DOHH2 (cell line): ENCODE results near the gene FAM181A.

Experiments
- H3F3A ChIP-seq: fragments of 200-600 bp; sonication (generic), shearing (Covaris generic); 2 replicates; pipeline ENCODE4 v1.6.0; 2016; ENCODE audit warnings: antibody characterized with exemption, mild to moderate bottlenecking; ENCODE audit not compliant: control insufficient read depth, insufficient read depth
- H3K27ac ChIP-seq: fragments of 200-600 bp; sonication (generic); 2 replicates; pipeline ENCODE4 v1.5.1; 2014; ENCODE audit warnings: low read depth, mild to moderate bottlenecking, low read length, moderate library complexity
- H3K27me3 ChIP-seq: fragments of 200-600 bp; sonication (generic); 2 replicates; pipeline ENCODE4 v1.6.1; 2014; ENCODE audit warnings: mild to moderate bottlenecking, low read length, mixed read lengths; ENCODE audit not compliant: control insufficient read depth
- H3K36me3 ChIP-seq: fragments of 200-600 bp; sonication (generic); 2 replicates; pipeline ENCODE4 v1.6.1; 2014; ENCODE audit warnings: mild to moderate bottlenecking, low read length, moderate library complexity, mixed read lengths; ENCODE audit not compliant: control insufficient read depth
- H3K4me1 ChIP-seq: fragments of 200-600 bp; sonication (generic); 2 replicates; pipeline ENCODE4 v1.6.1; 2014; ENCODE audit warnings: mild to moderate bottlenecking, low read length, mixed read lengths; ENCODE audit not compliant: control insufficient read depth
- H3K4me2 ChIP-seq: fragments of 200-600 bp; sonication (generic); 2 replicates; pipeline ENCODE4 v1.6.0; 2014; ENCODE audit warnings: mild to moderate bottlenecking, low read length, moderate library complexity
- H3K4me3 ChIP-seq: fragments of 200-600 bp; sonication (generic); 2 replicates; pipeline ENCODE4 v1.5.1; 2014; ENCODE audit warnings: mild to moderate bottlenecking, low read length, mixed read lengths
- H3K79me2 ChIP-seq: fragments of 200-600 bp; sonication (generic); 2 replicates; pipeline ENCODE4 v1.6.1; 2014; ENCODE audit warnings: mild to moderate bottlenecking, low read length, mixed read lengths; ENCODE audit not compliant: control insufficient read depth
- H3K9me2 ChIP-seq: fragments of 200-600 bp; sonication (generic); replicated peaks from 2 replicates; pipeline ENCODE4 v1.6.1; 2014; ENCODE audit warnings: mild to moderate bottlenecking, low read length, mixed read lengths; ENCODE audit not compliant: control insufficient read depth
- H3K9me3 ChIP-seq: fragments of 200-600 bp; sonication (generic); 2 replicates; pipeline ENCODE4 v1.6.1; 2014; ENCODE audit warnings: antibody characterized with exemption, low read length, mixed read lengths; ENCODE audit not compliant: control insufficient read depth, insufficient read depth
- H4K20me1 ChIP-seq: fragments of 200-600 bp; sonication (generic); 2 replicates; pipeline ENCODE4 v1.6.0; 2014; ENCODE audit warnings: low read depth, mild to moderate bottlenecking, antibody characterized with exemption, low read length, moderate library complexity; ENCODE audit not compliant: control insufficient read depth, insufficient read depth
- CTCF ChIP-seq: fragments of 200-600 bp; sonication (generic); IDR thresholded peaks from one replicate; pipeline ENCODE4 v1.5.1; 2014; ENCODE audit warnings: antibody characterized with exemption, mild to moderate bottlenecking, low read depth, low read length; ENCODE audit not compliant: poor library complexity, severe bottlenecking
- EZH2phosphoT487 ChIP-seq: fragments of 200-600 bp; sonication (generic); IDR thresholded peaks from 2 replicates; pipeline ENCODE4 v1.6.1; 2017; ENCODE audit warnings: borderline replicate concordance, mild to moderate bottlenecking, antibody characterized with exemption, low read length, moderate library complexity, mixed read lengths

FAM181A gene

GRCh38 chr14:93923626-93924025, 3.5 kb upstream of the FAM181A start:
- Histone ChIP-seq H3K27ac (no peak overlapping the region), H3K4me3 (no peak overlapping the region), H3K79me2 (no peaks in the 10 kb centered on the region), H3F3A (no peaks in the 10 kb centered on the region), H3K4me2 (no peak overlapping the region), H3K27me3 (no peaks in the 10 kb centered on the region), H3K9me3 (peaks cover 3% of the 10 kb centered on the region), H3K36me3 (no peaks in the 10 kb centered on the region), H3K4me1 (no peaks in the 10 kb centered on the region), H3K9me2 (no peaks in the 10 kb centered on the region), H4K20me1 (no peaks in the 10 kb centered on the region)
- no peak for TF ChIP-seq CTCF
- TF ChIP-seq EZH2phosphoT487, result no peak

GRCh38 chr14:93924592-93925355, 2.4 kb upstream of the FAM181A start:
- H3K27ac ChIP-seq, result no peak overlapping the region
- H3K9me2 ChIP-seq, result no peaks in the 10 kb centered on the region
- no peaks in the 10 kb centered on the region for H3K36me3 ChIP-seq
- H3K79me2 ChIP-seq, result no peaks in the 10 kb centered on the region
- no peak overlapping the region for H3K4me2 ChIP-seq
- no peaks in the 10 kb centered on the region for H3K27me3 ChIP-seq
- H3F3A ChIP-seq, result no peaks in the 10 kb centered on the region
- H3K4me3 ChIP-seq, result no peak overlapping the region
- H4K20me1 ChIP-seq, result no peaks in the 10 kb centered on the region
- no peak for TF ChIP-seq CTCF
- TF ChIP-seq EZH2phosphoT487, result no peak
- H3K9me3 ChIP-seq, result no peaks in the 10 kb centered on the region
- H3K4me1 ChIP-seq, result no peaks in the 10 kb centered on the region

GRCh38 chr14:93925374-93925895, 1.7 kb upstream of the FAM181A start:
- no peak for TF ChIP-seq EZH2phosphoT487
- no peak for TF ChIP-seq CTCF
- Histone ChIP-seq H3K4me3 (no peak overlapping the region), H3K27me3 (no peaks in the 10 kb centered on the region), H3K9me2 (no peaks in the 10 kb centered on the region), H4K20me1 (no peaks in the 10 kb centered on the region), H3K4me2 (no peak overlapping the region), H3K4me1 (no peaks in the 10 kb centered on the region), H3F3A (no peaks in the 10 kb centered on the region), H3K27ac (no peak overlapping the region), H3K9me3 (no peaks in the 10 kb centered on the region), H3K36me3 (no peaks in the 10 kb centered on the region), H3K79me2 (no peaks in the 10 kb centered on the region)
